Fibroblast of skin of scalp (primary cell): Measurements from ENCODE around the gene PRSS1. TPM values are rescaled to one million over a fixed set of nuclear protein-coding genes. Genes with fewer than 3 reads are reported as not detected.
A peak's percentile ranks its signal among the peaks of the same experiment; 100 is the strongest.
"Not testable (repeated sequence)": the region's sequence is repeated elsewhere in the genome, so short reads cannot be mapped to it uniquely, and the experiment has no call there.

ENCODE experiments used
- DNase-seq: peaks from one replicate; pipeline ENCODE4 v3.0.0-alpha.2; 2013
- polyA plus RNA-seq, 2 experiments: library from polyadenylated mRNA; unstranded; fragments of 120-200 nt; gene quantifications; one replicate each; pipeline ENCODE4 v1.2.1, GENCODE V29; 2013; ENCODE audit not compliant: insufficient read length in 2 of 2

PRSS1 gene
- polyA plus RNA-seq (2013, experiment 1 of 2; ENCODE audit: insufficient read length) = not detected
- polyA plus RNA-seq (2013, experiment 2 of 2; ENCODE audit: insufficient read length) = not detected

GRCh38 chr7:142749218-142749993 is at the start of gene PRSS1:
Gene PRSS1, plus strand, starts transcription at chr7:142749472. Its CDS starts 13 bp downstream, at chr7:142749485.
- no peak for DNase-seq

DNA sequence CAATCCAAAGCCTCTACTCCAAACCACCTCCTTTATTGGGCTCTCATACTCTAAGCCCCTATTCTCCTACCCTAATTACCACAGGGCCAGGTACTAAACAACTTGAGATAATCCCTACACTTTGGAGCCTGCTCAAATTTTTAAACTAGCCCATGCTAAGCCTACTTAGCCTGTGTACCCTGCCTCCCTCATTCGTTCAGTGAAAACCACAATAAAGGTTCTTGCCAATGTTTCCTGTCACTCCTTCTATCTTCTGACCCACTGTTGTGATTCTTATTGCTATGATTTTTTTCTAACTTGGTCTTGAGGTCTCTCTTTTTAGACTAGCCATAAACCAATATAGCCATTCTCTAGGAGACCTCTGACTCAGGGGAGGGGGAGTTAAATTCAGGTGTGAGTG is 48.3 kb upstream of the PRSS1 start:
- not testable (repeated sequence) for DNase-seq

DNA sequence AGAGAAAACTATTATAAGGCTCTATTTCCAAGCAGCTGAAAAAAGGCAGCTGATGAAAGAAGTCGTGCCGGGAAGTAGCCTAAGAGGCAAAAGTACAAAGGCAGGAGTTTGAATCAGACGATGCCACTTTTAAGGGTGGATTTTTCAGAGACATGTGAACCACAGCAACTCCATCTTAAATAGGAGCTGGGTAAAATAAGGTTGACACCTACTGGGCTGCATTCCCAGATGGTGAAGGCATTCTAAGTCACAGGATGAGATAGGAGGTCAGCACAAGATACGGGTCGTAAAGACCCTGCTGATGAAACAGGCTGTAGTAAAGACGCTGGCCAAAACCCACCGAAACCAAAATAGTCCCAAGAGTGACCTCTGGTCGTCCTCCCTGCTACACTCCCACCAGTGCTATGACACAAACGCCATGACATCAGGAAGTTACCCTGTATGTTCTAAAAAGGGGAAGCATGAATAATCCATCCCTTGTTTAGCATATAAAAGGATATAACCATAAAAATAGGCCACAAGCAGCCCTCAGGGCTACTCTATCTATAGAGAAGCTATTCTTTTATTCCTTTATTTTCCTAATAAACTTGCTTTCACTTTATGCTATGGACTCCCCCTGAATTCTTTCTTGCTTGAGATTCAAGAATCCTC is 45.5 kb upstream of the PRSS1 start:
- DNase-seq = no peak

GRCh38 chr7:142708726-142709125 is 40.5 kb upstream of the PRSS1 start:
- not testable (repeated sequence) for DNase-seq

DNA sequence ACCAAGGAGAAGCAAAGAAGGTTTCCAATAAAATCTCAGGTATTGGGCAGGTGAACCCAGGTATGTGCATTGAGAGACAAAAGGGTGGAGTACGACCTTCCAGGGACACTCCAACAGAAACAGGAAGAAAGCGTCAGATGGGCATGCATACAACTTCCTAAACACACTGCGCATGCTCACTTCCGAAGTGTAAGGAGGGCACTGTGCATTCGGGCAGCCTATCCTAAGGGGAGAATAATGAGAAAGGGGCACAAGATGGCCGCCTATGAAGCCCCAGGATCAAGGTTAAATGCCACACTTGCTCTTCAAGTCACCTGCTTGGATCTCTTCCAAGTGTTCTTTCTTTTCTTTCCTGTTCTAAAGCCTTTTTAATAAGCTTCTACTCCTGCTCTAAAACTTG is 39.4 kb upstream of the PRSS1 start:
- no peak for DNase-seq

- DNase-seq = no peak
Observed at GRCh38 chr7:142711196-142711595, 38.1 kb upstream of the PRSS1 start.

DNA sequence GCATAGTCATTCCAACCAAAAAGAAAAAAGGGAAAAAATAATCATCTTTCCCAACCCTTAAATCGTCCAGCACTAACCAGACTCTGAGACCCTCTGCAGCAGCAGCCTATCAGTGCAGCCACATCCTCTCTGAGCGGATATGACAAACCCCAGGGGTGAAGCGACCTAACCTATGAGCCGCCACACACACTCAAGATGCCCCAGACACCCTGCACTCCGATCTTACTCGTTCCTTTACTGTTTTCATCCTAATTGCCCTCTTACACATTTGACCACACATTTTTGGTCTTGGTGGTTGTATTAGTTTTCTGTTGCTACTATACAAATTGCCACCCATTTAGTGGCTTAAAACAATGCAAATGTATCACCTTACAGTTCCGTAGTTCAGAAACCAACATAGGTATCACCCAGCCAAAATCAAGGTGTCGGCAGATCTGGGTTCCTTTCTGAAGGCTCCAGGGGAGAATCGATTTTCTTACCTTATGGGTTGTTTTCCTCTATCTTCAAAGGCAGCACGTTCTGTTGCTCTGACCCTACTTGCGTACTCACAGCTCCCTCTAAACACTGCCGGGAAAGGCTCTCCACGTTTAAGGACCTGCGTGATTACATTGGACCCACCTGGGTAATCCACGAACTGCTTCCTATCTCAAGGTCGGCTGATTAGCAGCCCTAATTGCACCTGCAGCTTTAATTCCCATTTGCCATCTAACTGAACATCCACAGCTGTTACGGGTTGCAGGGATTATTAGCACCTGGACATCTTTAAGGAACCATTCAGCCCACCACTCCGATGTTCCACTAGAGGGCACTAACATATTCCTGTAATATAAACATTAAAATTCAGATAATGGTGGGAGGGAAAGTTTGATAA is 37.3 kb upstream of the PRSS1 start:
- peak; percentile 7 for DNase-seq

GRCh38 chr7:142712617-142712957 is 36.7 kb upstream of the PRSS1 start:
- no peak for DNase-seq

DNA sequence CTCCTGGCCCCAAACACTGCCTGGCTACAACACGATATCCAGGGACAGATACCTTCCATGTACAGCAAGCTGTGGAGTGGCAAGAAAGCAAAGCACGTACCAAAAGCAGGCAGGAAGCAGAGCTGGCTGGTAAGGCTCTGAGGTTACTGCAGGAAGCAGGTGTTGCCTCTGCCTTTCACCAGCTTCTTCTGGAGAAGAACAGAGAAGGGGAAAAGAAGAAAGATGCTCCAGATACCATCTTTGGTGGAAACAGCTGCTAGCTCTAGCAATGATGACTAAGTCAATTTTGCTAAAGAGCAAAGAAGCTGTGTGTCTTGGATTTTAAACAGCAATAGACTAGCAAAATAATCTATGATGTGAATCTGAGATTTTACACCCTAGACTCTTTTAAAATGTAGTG is 34.9 kb upstream of the PRSS1 start:
- DNase-seq = no peak

DNA sequence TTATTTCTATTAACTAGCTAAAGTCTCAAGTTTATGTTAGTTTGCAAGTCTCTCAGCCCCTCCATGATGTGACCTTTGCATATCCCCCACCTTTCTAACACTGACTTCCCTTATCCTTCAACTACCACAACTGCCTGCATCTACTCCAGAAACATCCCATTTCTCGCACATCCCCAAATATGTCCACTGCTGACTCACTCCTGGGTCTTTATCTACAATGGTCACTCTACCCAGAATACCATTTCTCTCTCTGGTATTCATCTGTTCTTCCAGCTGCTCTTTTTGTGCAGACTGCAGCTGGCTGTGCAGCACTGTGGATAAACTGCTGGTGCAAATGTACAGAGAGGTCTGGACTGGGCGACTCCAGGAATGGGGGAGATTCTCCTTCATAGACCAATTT is 32.7 kb upstream of the PRSS1 start:
- no peak for DNase-seq

- no peak for DNase-seq
Observed at GRCh38 chr7:142717453-142717852, 31.8 kb upstream of the PRSS1 start.

DNA sequence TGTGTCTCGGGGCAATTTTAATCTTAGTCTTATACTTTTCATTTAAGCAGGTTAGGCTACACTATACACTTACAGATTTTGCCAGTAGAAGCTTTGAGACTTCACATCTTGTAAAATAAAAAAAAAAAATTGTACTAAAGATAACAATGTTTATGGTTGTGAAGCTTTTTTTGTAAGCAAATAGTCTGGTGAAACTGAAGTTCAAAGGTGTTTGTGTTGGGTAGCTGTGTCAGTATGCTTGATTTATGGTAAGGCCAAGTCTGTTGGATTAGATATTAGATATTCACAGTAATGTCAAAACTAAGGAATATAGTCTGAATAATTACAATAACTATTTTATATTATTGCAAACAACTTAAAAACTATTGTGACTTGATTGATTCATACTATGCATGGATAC is 31.0 kb upstream of the PRSS1 start:
- no peak for DNase-seq

DNA sequence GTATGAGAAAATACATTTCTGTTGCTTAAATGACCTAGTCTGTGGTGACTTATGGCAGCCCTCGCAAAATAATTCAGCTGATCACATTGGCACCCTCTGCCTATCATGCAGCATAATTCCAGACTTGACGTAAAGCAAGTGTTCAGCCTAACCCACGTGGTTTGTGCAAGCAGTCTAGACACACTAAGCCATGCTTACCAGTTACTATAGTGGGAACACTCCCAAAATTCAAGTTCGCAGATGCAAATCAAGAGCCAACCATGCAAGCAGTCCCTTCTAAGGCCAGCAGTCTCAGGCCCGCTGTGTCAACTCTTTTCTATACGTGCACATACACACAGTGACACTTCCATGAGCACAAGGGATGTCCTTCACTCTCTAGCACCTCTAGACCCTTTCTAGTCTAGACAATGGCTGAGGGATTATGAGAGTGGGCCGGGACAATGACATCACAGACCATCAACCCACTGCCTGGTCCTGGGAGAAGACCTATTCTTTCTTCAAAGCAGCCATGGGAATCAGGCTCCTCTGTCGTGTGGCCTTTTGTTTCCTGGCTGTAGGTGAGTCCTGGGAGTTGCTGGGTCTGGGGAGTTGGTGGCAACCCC is 29.0 kb upstream of the PRSS1 start:
- no peak for DNase-seq

DNA sequence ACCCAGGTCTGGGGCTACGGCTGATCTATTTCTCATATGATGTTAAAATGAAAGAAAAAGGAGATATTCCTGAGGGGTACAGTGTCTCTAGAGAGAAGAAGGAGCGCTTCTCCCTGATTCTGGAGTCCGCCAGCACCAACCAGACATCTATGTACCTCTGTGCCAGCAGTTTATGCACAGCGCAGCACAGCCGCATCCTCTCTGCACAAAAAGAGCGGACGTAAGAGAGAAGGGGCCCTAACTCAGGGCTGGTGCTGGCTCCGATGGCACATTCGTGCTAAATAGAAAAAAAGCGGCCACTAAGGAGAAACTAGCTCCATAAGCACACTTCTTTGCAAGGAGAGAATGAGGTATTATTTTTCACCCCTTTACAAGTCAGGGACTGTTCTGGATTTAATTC is 28.3 kb upstream of the PRSS1 start:
- no peak for DNase-seq

DNA sequence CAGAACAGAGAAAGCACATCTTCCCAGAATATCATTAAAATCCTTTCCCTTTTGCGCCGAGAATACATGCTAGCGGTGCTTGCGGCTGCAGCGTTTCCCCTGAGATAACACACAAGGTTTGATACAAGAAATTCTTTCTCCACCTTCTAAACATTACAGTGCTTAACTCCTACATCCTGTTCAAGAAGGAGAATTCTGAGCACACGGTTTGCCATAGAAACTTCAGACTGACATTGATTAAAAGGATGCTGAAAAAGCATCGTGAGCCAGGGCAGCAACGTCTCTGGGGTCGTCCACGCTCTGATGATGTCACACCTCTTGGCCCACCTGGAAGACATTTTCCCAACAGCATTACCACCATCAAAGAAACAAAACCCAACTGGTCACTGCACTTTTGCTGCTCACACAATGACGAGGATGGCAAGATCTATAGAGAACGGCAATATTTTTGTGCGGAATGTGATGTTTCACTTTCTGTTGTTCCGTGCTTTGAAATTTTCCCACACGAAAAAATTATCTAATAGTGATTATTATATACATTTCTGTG is 27.0 kb upstream of the PRSS1 start:
- DNase-seq = no peak

DNA sequence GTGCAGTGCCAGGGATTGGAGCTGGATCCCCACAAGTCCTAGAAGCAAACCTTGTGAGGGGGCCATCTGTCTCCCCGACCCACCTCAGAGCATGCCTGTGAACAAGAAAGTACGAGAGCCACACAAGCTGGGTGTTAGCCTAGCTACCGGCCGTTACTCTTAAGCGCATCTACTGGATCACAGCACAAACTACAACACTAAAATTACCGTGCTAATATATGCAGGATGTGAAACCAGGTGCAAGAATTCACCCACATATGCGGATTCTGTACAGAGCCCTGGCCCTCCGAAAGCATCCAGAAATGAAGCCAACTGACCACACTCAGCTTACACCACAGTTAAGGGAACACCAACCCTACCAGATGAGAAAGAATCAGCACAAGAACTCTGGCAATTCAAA is 16.0 kb upstream of the PRSS1 start:
- no peak for DNase-seq

DNA sequence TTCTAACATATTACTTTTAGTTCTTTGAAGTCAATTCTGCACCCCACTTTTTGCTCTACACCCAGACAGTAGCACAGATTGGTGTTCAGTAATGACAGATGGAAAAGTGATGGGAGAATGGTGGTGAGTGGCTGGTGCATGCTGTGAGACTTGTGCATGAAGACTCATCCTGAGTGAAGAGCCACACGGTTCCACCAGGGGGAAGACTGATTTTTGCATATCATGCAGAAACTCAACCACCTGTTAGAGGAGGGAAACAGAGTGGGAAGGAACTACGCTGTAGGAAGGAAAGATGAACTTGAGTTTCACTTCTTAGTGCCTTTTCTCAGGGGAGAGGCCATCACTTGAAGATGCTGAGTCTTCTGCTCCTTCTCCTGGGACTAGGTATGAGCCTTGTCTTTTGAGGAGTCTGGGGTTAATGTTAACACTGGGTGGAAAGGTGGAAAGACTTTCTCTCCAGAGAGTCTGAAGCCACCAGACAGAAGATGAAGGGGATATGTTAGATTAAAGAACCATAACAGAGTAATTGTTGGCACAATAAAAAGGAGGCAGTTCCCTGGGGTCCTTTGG is 9.3 kb upstream of the PRSS1 start:
- DNase-seq = no peak

- DNase-seq = no peak
Observed at GRCh38 chr7:142740786-142741185, 8.5 kb upstream of the PRSS1 start.

GRCh38 chr7:142741932-142742331 is 7.3 kb upstream of the PRSS1 start:
- not testable (repeated sequence) for DNase-seq

DNA sequence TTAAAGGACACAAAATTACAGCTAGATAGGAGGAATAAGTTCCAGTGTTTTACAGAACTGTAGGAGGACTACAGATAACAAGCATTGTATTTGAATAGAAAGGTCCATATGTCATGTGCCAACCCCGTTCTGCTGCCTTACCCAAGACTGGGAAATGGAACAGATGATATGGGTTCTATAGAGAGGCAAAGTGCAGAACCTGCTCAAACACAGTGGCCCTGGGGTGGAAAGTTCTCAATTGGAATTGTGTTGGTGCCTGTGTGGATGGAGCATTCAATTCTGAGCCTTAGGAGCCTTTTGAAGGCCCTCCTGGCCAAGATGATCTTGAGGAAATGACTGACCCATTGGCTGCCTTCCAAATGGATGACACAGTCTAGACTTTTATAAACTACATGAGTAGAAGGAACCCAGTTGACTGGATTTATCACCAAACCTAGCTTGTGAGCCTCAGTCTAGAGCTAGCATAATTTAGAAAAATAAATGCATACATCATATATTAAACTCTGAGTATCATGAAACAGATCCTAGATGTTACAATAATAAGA is 4.1 kb upstream of the PRSS1 start:
- peak; percentile 6 for DNase-seq

- no peak for DNase-seq
Observed at GRCh38 chr7:142745745-142746144, 3.5 kb upstream of the PRSS1 start.

DNA sequence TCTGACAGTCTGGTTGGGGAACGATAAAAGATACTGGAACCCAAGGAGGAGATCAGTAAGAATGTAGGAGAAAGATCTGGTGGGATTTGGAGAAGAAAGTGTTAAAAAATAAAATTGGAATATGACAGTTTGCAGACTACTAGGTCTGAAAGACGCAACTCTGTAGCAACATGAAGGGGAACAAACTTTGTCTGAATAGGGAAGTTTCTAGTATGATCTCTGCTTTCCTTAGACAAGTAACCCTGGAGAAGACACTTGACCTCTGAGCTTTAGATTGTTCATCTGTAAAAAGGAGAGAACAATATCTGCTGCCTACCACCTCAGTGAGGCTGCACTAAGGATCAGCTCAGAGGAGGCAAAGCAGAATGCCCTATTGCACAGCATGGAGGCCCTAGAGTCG is 3.0 kb upstream of the PRSS1 start:
- DNase-seq = no peak
